ENCODE results near the gene CYFIP1. TPM values are rescaled to one million over a fixed set of nuclear protein-coding genes. Genes with fewer than 3 reads are reported as not detected.

The CYFIP1 gene
- polyA plus RNA-seq, 2 of the 4 experiments (the other 2 are of a cell fraction), result 68.2 to 69.4 TPM

DNA sequence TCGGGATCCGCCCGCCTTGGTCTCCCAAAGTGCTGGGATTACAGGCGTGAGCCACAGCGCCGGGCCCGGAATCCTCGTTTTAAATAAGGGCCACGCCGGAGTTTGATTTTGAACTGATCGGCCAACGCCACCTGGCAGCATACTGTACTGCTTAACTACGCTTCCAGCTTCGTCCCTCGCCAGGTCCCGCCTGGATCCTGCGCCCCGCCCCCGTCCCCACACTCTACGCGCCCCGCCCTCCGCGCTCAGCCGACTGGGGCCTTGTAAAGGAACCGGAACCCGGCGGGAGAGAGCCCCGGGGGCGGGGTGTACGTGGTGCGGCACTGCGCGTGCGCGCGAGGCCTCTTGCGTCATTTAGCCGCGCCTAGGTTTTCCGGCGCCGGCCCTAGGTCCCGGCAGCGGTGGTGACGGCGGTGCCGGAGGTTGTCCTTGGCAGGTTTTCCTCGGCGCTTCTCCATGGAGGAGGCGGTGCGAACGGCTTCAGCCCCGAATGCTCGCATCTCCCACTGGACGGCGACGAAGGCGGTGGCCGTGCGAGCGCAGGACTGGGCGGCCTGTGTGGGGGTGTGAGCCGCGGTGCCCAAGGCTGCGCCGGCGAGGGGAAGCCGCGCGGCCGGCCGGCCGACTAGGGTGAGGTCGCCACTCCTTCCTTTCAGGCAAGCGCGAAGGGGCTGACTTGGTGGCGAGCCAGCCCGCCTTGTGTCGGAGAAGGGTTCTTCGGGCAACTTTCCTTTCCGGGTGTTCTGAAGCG is 141.7 kb downstream of the CYFIP1 start, which contains the start of gene NIPA2 (continued):
- no peak for TF ChIP-seq MYC (IDR thresholded peaks at IDR 0.05; ENCODE audit: borderline replicate concordance, low read length)
- no peak for TF ChIP-seq EP300 (IDR thresholded peaks at IDR 0.05)
- TF ChIP-seq ZC3H11A (IDR thresholded peaks at IDR 0.05), result no peak
- 0 out of 2 replicates have a peak, but pooled peaks have one; percentile 51 for TF ChIP-seq TP53 (CRISPR knock-in tag; IDR thresholded peaks at IDR 0.05)
- TF ChIP-seq, protein P1, sequence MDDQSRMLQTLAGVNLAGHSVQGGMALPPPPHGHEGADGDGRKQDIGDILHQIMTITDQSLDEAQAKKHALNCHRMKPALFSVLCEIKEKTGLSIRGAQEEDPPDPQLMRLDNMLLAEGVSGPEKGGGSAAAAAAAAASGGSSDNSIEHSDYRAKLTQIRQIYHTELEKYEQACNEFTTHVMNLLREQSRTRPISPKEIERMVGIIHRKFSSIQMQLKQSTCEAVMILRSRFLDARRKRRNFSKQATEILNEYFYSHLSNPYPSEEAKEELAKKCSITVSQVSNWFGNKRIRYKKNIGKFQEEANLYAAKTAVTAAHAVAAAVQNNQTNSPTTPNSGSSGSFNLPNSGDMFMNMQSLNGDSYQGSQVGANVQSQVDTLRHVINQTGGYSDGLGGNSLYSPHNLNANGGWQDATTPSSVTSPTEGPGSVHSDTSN (IDR thresholded peaks at IDR 0.05), result no peak
- no peak for TF ChIP-seq HOXA7 (CRISPR knock-in tag; IDR thresholded peaks at IDR 0.05)
- no peak for TF ChIP-seq CHD4 (IDR thresholded peaks at IDR 0.05; ENCODE audit: borderline replicate concordance)
- peak in 1 of 2 experiments; percentile 36; a peak in 2 of 5 replicates for TF ChIP-seq RAD21 (conservative IDR thresholded peaks at IDR 0.05 in 1 of 2, IDR thresholded peaks at IDR 0.05 in 1 of 2)
- TF ChIP-seq ESRRA (IDR thresholded peaks at IDR 0.05; ENCODE audit: borderline replicate concordance, low read length), result no peak
- TF ChIP-seq KDM5A (IDR thresholded peaks at IDR 0.05), result peak; percentile 66
- no peak for TF ChIP-seq EHF (CRISPR knock-in tag; IDR thresholded peaks at IDR 0.05)
- no peak for TF ChIP-seq SMC3 (IDR thresholded peaks at IDR 0.05)
- TF ChIP-seq, protein P2, sequence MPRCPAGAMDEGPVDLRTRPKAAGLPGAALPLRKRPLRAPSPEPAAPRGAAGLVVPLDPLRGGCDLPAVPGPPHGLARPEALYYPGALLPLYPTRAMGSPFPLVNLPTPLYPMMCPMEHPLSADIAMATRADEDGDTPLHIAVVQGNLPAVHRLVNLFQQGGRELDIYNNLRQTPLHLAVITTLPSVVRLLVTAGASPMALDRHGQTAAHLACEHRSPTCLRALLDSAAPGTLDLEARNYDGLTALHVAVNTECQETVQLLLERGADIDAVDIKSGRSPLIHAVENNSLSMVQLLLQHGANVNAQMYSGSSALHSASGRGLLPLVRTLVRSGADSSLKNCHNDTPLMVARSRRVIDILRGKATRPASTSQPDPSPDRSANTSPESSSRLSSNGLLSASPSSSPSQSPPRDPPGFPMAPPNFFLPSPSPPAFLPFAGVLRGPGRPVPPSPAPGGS (IDR thresholded peaks at IDR 0.05), result peak; percentile 84
- TF ChIP-seq, protein P3, sequence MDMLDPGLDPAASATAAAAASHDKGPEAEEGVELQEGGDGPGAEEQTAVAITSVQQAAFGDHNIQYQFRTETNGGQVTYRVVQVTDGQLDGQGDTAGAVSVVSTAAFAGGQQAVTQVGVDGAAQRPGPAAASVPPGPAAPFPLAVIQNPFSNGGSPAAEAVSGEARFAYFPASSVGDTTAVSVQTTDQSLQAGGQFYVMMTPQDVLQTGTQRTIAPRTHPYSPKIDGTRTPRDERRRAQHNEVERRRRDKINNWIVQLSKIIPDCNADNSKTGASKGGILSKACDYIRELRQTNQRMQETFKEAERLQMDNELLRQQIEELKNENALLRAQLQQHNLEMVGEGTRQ (IDR thresholded peaks at IDR 0.05), result no peak
- TF ChIP-seq, protein P4, sequence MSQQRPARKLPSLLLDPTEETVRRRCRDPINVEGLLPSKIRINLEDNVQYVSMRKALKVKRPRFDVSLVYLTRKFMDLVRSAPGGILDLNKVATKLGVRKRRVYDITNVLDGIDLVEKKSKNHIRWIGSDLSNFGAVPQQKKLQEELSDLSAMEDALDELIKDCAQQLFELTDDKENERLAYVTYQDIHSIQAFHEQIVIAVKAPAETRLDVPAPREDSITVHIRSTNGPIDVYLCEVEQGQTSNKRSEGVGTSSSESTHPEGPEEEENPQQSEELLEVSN (IDR thresholded peaks at IDR 0.05; ENCODE audit: borderline replicate concordance, low read depth), result peak; percentile 33
- no peak; the same call in 1 of the 2 replicates for TF ChIP-seq RFX5 (IDR thresholded peaks at IDR 0.05)
- TF ChIP-seq MAFK (IDR thresholded peaks at IDR 0.05; ENCODE audit: partially characterized antibody), result no peak
- TF ChIP-seq ZSCAN20 (CRISPR knock-in tag; IDR thresholded peaks at IDR 0.05), result no peak
- TF ChIP-seq JUNB (IDR thresholded peaks at IDR 0.05), result no peak

DNA sequence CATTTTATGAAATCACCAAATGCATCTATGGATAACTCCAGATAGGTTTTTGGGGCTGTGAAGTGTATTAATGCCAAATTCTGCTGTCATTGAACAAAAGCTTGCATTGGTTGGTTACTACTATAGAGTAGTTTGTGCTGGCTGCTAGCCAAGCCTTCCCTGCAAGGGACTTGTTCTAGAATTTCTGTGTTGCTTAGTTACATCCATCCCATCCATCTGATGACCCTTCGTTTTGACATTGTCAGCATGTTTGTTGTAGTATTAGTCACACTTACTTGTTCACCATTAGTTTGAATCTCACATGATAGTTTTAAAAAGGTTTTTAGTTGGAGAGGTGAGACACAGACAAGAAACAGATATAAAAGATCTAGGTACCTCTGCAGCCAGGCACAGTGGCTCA is 148.7 kb downstream of the CYFIP1 start:
- no peak overlapping the region for H3K27ac ChIP-seq
- H3K4me2 ChIP-seq, result no peak overlapping the region
- ChIA-PET CTCF (interaction anchor here (1.6 kb wide), 1 partner anchor 20 kb away, joined by 3 read pairs; no protein-coding TSS in a partner anchor), POLR2A (no interaction called here)
- no peak for TF ChIP-seq MYC (IDR thresholded peaks at IDR 0.05; ENCODE audit: borderline replicate concordance, low read length)
- TF ChIP-seq MAFK (IDR thresholded peaks at IDR 0.05; ENCODE audit: partially characterized antibody), result peak; percentile 84
- no peaks in the 10 kb centered on the region for H3K4me1 ChIP-seq
- WGBS (ENCODE audit: missing lambda C conversion rate), result 39% methylated on average over 1 of the region's 1 CpG
- H3K4me3 ChIP-seq, result no peak overlapping the region
- no peaks in the 10 kb centered on the region for H3K9me3 ChIP-seq
- ATAC-seq (no peak), DNase-seq (ENCODE audit: low read depth in 1 of 2, low spot score in 1 of 2) (peak in 1 of 2 experiments; percentile 13), FAIRE-seq (no peak)

DNA sequence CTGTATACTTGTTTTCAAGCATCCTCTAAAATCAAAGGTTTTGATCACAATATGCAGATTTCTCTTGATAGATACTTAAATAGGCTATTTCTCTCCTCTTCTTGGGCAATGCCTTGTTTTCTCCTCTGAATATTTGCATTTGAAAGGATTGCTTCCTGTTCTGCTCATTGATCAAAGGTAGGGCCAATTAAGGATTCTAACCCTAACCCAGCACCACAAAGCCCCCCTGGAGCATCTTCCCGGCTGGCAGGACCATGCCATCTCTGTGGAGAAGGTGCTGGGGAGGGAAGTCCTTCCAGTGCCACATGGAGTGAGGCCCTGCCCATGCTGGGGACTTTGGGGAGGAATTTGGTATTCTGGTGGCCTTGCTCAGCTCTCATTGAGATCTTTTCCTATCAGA is 153.0 kb downstream of the CYFIP1 start:
- no peaks in the 10 kb centered on the region for H3K4me1 ChIP-seq
- ChIA-PET CTCF (interaction anchor here (1.1 kb wide), 1 partner anchor 16 kb away, joined by 3 read pairs; no protein-coding TSS in a partner anchor), POLR2A (no interaction called here)
- WGBS (ENCODE audit: missing lambda C conversion rate), result 67% methylated on average over 1 of the region's 1 CpG
- H3K4me3 ChIP-seq, result no peak overlapping the region
- H3K27ac ChIP-seq, result 0 out of 6 replicates have a peak overlapping the region, but pooled peaks of 1 of the 2 experiments have one; percentile 4
- ATAC-seq (no peak), FAIRE-seq (no peak), DNase-seq (ENCODE audit: low read depth in 1 of 2, low spot score in 1 of 2) (no peak)
- no peak overlapping the region for H3K4me2 ChIP-seq
- no peaks in the 10 kb centered on the region for H3K9me3 ChIP-seq
- TF ChIP-seq POLR2AphosphoS2 (conservative IDR thresholded peaks at IDR 0.05; ENCODE audit: low read length), result no peak
- no peak for TF ChIP-seq CEBPB (IDR thresholded peaks at IDR 0.05)
- TF ChIP-seq RARB (CRISPR knock-in tag; IDR thresholded peaks at IDR 0.05), result no peak
- TF ChIP-seq CHD2 (IDR thresholded peaks at IDR 0.05; ENCODE audit: low read length, partially characterized antibody), result no peak
- TF ChIP-seq HOXB5 (CRISPR knock-in tag; IDR thresholded peaks at IDR 0.05), result no peak
- no peak for TF ChIP-seq EHF (CRISPR knock-in tag; IDR thresholded peaks at IDR 0.05)
- no peak for TF ChIP-seq ZSCAN20 (CRISPR knock-in tag; IDR thresholded peaks at IDR 0.05)
- no peak for TF ChIP-seq RNF2 (IDR thresholded peaks at IDR 0.05; ENCODE audit: borderline replicate concordance, low read depth)
- TF ChIP-seq RAD21 (conservative IDR thresholded peaks at IDR 0.05 in 1 of 2, IDR thresholded peaks at IDR 0.05 in 1 of 2), result no peak
- no peak for TF ChIP-seq KDM1A (IDR thresholded peaks at IDR 0.05; ENCODE audit: low read depth)
- TF ChIP-seq, protein P5, sequence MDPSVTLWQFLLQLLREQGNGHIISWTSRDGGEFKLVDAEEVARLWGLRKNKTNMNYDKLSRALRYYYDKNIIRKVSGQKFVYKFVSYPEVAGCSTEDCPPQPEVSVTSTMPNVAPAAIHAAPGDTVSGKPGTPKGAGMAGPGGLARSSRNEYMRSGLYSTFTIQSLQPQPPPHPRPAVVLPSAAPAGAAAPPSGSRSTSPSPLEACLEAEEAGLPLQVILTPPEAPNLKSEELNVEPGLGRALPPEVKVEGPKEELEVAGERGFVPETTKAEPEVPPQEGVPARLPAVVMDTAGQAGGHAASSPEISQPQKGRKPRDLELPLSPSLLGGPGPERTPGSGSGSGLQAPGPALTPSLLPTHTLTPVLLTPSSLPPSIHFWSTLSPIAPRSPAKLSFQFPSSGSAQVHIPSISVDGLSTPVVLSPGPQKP (IDR thresholded peaks at IDR 0.05; ENCODE audit: low read depth, low read length), result no peak
- TF ChIP-seq HOXB13 (CRISPR knock-in tag; IDR thresholded peaks at IDR 0.05; ENCODE audit: low read depth), result no peak
- TF ChIP-seq TFCP2L1 (CRISPR knock-in tag; IDR thresholded peaks at IDR 0.05), result no peak
- TF ChIP-seq SMC3 (IDR thresholded peaks at IDR 0.05), result no peak
- TF ChIP-seq ZFP36 (IDR thresholded peaks at IDR 0.05; ENCODE audit: borderline replicate concordance, partially characterized antibody), result no peak
- TF ChIP-seq, protein P6, sequence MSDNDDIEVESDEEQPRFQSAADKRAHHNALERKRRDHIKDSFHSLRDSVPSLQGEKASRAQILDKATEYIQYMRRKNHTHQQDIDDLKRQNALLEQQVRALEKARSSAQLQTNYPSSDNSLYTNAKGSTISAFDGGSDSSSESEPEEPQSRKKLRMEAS (IDR thresholded peaks at IDR 0.05), result no peak
